Caco-2 (cell line): ENCODE results near the gene CLK4. TPM values are rescaled to one million over a fixed set of nuclear protein-coding genes. Genes with fewer than 3 reads are reported as not detected.

Experiments
- BruUV-seq: library from RNA; stranded (reverse); fragments of 400-500 nt; replicated peaks from 2 replicates; lab custom pipeline; 2021; lab: Mats Ljungman, UMichigan
- CTCF ChIA-PET: fragments of 300-600 bp; sonication (Branson Sonifier 250); formaldehyde crosslinking; loops from one replicate; lab custom pipeline; 2022; ENCODE audit warnings: antibody characterized with exemption; lab: Charles Lee
- POLR2A ChIA-PET: fragments of 300-600 bp; sonication (Branson Sonifier 250); formaldehyde crosslinking; loops from one replicate; lab custom pipeline; 2022; ENCODE audit warnings: antibody characterized with exemption; lab: Charles Lee
- DNase-seq, 2 experiments: peaks; one replicate each; pipeline versions ENCODE4 v3.0.0 to v3.0.0-alpha.2; 2020 to 2022
- H3K27me3 ChIP-seq: replicated peaks from 2 replicates; pipeline ENCODE4 v1.6.0; 2011; ENCODE audit warnings: low read length; ENCODE audit not compliant: control insufficient read depth, insufficient read depth
- H3K36me3 ChIP-seq: 2 replicates; pipeline ENCODE4 v1.5.1; 2011; ENCODE audit warnings: low read length; ENCODE audit not compliant: control insufficient read depth, insufficient read depth
- H3K4me1 ChIP-seq: fragments of 250-450 bp; sonication (Bioruptor Pico); 2 replicates; pipeline ENCODE4 v1.5.1; 2020; ENCODE audit warnings: mild to moderate bottlenecking
- H3K4me3 ChIP-seq: 2 replicates; pipeline ENCODE4 v1.5.1; 2011; ENCODE audit warnings: low read depth, mild to moderate bottlenecking, control low read depth, low read length
- H3K9me3 ChIP-seq: fragments of 250-450 bp; sonication (Bioruptor Pico); 2 replicates; pipeline ENCODE4 v1.5.1; 2020; ENCODE audit warnings: mild to moderate bottlenecking, moderate library complexity
- H3K27ac Mint-ChIP-seq: one replicate; pipeline ENCODE4 v1.8.0; 2022; ENCODE audit warnings: mixed read lengths; ENCODE audit not compliant: unreplicated experiment
- H3K27me3 Mint-ChIP-seq: one replicate; pipeline ENCODE4 v1.8.0; 2022; ENCODE audit warnings: mixed read lengths; ENCODE audit not compliant: insufficient read depth, unreplicated experiment
- H3K36me3 Mint-ChIP-seq: one replicate; pipeline ENCODE4 v1.8.0; 2022; ENCODE audit warnings: mild to moderate bottlenecking, mixed read lengths; ENCODE audit not compliant: insufficient read depth, unreplicated experiment
- H3K4me1 Mint-ChIP-seq: one replicate; pipeline ENCODE4 v1.8.0; 2022; ENCODE audit warnings: low read depth, mixed read lengths; ENCODE audit not compliant: unreplicated experiment
- H3K4me3 Mint-ChIP-seq: one replicate; pipeline ENCODE4 v1.8.0; 2022; ENCODE audit warnings: mild to moderate bottlenecking, moderate library complexity, mixed read lengths; ENCODE audit not compliant: unreplicated experiment
- H3K9me3 Mint-ChIP-seq: one replicate; pipeline ENCODE4 v1.8.0; 2022; ENCODE audit warnings: mixed read lengths; ENCODE audit not compliant: unreplicated experiment
- CTCF ChIP-seq, 2 experiments: fragments of 200-600 bp in 1 of 2; IDR thresholded peaks; 1 replicate in 1 of 2; 2 replicates in 1 of 2; pipeline versions ENCODE4 v1.5.1 to v1.8.0; 2011 to 2022; ENCODE audit warnings: antibody characterized with exemption in 1 of 2, control low read depth in 1 of 2, inconsistent platforms in 1 of 2, low read depth in 1 of 2, low read length in 1 of 2, mild to moderate bottlenecking in 1 of 2, moderate library complexity in 1 of 2; ENCODE audit not compliant: insufficient read depth in 1 of 2, severe bottlenecking in 1 of 2, unreplicated experiment in 1 of 2
- intact Hi-C: fragments of 100-400 bp; cut with micrococcal nuclease; formaldehyde crosslinking; loops from one replicate; pipeline ENCODE4 v1.10.0; 2022; ENCODE audit not compliant: unreplicated experiment
- total RNA-seq: library from RNA; stranded (reverse); gene quantifications from 2 replicates; pipeline ENCODE4 v1.2.3, GENCODE V29; 2022

Gene CLK4
- total RNA-seq, 1 experiment from 2014 or later, result 26.5 TPM

GRCh38 chr5:178622679-178623247, 4.1 kb downstream of the CLK4 start:
- Mint-ChIP-seq H3K36me3 (peaks cover 70% of the 10 kb centered on the region), H3K27ac (no peak overlapping the region), H3K4me1 (peaks cover 7% of the 10 kb centered on the region), H3K27me3 (no peaks in the 10 kb centered on the region), H3K4me3 (no peak overlapping the region), H3K9me3 (no peaks in the 10 kb centered on the region)
- Histone ChIP-seq H3K9me3 (peaks cover 4% of the 10 kb centered on the region), H3K4me1 (peaks cover 15% of the 10 kb centered on the region; the same call in 1 of the 2 replicates), H3K36me3 (peaks cover 2% of the 10 kb centered on the region; the same call in 1 of the 2 replicates), H3K27me3 (no peaks in the 10 kb centered on the region), H3K4me3 (no peak overlapping the region)
- no TSS peak for BruUV-seq
- no peak for TF ChIP-seq CTCF (IDR thresholded peaks at IDR 0.05; ENCODE audit: insufficient read depth in 1 of 2, low read depth in 1 of 2, low read length in 1 of 2, severe bottlenecking in 1 of 2, unreplicated experiment in 1 of 2)
- CTCF ChIA-PET, result no interaction called here
- intact Hi-C loops, result no loop called here
- no peak for DNase-seq
- POLR2A ChIA-PET, result no interaction called here

DNA sequence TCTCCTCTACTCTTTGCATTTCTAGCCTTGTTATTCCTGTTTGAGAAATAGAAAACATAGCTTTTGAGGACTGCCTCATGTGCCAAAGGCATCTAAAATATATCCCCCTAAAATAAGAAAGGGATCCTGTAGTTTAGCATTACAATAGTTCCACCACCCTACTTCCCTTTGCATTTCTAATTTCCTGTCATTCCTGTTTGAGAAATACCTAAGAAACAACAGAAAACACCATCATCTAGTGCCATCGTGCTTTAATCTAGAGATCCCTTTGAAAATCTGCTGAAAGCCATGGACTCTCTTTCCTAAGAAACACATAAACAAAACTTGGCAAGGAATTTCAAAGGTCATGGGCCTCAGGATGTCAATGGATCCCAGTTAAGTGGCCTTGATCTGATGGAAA, 7.5 kb downstream of the CLK4 start:
- ChIA-PET POLR2A (no interaction called here), CTCF (interaction anchor here (0.5 kb wide), 1 partner anchor 157 kb away, joined by 3 read pairs; no protein-coding TSS in a partner anchor)
- Mint-ChIP-seq H3K27ac (no peak overlapping the region), H3K4me3 (no peak overlapping the region), H3K4me1 (peaks cover 7% of the 10 kb centered on the region), H3K36me3 (peaks cover 80% of the 10 kb centered on the region), H3K9me3 (no peaks in the 10 kb centered on the region), H3K27me3 (no peaks in the 10 kb centered on the region)
- no peak overlapping the region for H3K4me3 ChIP-seq
- no peak for DNase-seq
- intact Hi-C loops, result no loop called here
- TF ChIP-seq CTCF (IDR thresholded peaks at IDR 0.05; ENCODE audit: insufficient read depth in 1 of 2, low read depth in 1 of 2, low read length in 1 of 2, severe bottlenecking in 1 of 2, unreplicated experiment in 1 of 2), result no peak
- H3K36me3 ChIP-seq, result 0 out of 2 replicates have a peak, but pooled peaks cover 1% of the 10 kb centered on the region
- H3K27me3 ChIP-seq, result no peaks in the 10 kb centered on the region
- no TSS peak for BruUV-seq
- peaks cover 5% of the 10 kb centered on the region; the same call in 1 of the 2 replicates for H3K4me1 ChIP-seq
- H3K9me3 ChIP-seq, result no peaks in the 10 kb centered on the region

DNA sequence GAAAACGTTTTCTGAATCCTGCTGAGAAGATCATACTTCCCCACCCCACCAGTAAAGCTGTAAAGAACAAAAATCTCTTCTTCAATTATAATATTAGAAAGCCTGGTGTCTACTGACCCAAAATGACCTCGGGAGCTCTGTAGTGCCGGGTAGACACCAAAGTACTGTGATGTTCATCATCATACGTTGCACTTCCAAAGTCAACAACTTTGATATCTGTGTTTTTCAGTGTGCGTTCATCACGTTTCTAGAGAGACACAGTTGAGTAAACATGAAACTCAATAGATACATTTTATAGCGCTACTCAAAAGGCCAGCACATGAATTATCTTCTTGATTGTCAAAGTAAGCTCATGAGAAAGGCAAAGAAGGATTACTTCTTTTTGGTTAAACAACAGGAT, 14.6 kb downstream of the CLK4 start:
- no peak for TF ChIP-seq CTCF (IDR thresholded peaks at IDR 0.05; ENCODE audit: insufficient read depth in 1 of 2, low read depth in 1 of 2, low read length in 1 of 2, severe bottlenecking in 1 of 2, unreplicated experiment in 1 of 2)
- Mint-ChIP-seq H3K36me3 (peaks cover 88% of the 10 kb centered on the region), H3K4me1 (no peaks in the 10 kb centered on the region), H3K27me3 (no peaks in the 10 kb centered on the region), H3K27ac (no peak overlapping the region), H3K9me3 (peaks cover 8% of the 10 kb centered on the region), H3K4me3 (no peak overlapping the region)
- no peak for DNase-seq
- H3K9me3 ChIP-seq, result 0 out of 2 replicates have a peak, but pooled peaks cover 3% of the 10 kb centered on the region
- no peak overlapping the region for H3K4me3 ChIP-seq
- intact Hi-C loops, result no loop called here
- CTCF ChIA-PET, result no interaction called here
- no peaks in the 10 kb centered on the region for H3K4me1 ChIP-seq
- no TSS peak for BruUV-seq
- 0 out of 2 replicates have a peak, but pooled peaks cover 1% of the 10 kb centered on the region for H3K36me3 ChIP-seq
- H3K27me3 ChIP-seq, result no peaks in the 10 kb centered on the region
- POLR2A ChIA-PET, result no interaction called here
